GM12801 (cell line): Measurements from ENCODE around the gene FBXO36.

Experiments
- TF ChIP-seq, protein P1 (sequence below): IDR thresholded peaks from one replicate; pipeline ENCODE4 v1.5.1; 2011; ENCODE audit warnings: control low read depth; ENCODE audit not compliant: insufficient read length; ENCODE audit errors: extremely low read depth

FBXO36 gene

DNA sequence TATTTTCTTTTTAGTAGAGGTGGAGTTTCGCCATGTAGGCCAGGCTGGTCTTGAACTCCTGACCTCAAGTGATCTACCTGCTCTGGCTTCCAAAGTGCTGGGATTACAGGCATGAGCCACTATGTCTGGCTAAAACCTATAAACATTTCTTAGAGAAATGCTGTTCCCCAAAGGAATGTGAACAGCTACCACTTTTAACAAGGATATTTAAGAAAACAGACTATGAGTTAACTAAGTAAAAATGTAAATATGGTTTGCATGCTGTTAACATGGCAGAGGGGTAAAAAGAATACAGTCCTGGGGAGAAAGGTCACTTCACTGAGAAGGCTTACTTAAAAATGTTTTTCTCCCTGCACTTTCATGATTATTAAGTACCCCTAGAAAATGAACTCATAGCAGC, 89.3 kb downstream of the FBXO36 start:
- TF ChIP-seq, protein P1, sequence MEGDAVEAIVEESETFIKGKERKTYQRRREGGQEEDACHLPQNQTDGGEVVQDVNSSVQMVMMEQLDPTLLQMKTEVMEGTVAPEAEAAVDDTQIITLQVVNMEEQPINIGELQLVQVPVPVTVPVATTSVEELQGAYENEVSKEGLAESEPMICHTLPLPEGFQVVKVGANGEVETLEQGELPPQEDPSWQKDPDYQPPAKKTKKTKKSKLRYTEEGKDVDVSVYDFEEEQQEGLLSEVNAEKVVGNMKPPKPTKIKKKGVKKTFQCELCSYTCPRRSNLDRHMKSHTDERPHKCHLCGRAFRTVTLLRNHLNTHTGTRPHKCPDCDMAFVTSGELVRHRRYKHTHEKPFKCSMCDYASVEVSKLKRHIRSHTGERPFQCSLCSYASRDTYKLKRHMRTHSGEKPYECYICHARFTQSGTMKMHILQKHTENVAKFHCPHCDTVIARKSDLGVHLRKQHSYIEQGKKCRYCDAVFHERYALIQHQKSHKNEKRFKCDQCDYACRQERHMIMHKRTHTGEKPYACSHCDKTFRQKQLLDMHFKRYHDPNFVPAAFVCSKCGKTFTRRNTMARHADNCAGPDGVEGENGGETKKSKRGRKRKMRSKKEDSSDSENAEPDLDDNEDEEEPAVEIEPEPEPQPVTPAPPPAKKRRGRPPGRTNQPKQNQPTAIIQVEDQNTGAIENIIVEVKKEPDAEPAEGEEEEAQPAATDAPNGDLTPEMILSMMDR = no peak

DNA sequence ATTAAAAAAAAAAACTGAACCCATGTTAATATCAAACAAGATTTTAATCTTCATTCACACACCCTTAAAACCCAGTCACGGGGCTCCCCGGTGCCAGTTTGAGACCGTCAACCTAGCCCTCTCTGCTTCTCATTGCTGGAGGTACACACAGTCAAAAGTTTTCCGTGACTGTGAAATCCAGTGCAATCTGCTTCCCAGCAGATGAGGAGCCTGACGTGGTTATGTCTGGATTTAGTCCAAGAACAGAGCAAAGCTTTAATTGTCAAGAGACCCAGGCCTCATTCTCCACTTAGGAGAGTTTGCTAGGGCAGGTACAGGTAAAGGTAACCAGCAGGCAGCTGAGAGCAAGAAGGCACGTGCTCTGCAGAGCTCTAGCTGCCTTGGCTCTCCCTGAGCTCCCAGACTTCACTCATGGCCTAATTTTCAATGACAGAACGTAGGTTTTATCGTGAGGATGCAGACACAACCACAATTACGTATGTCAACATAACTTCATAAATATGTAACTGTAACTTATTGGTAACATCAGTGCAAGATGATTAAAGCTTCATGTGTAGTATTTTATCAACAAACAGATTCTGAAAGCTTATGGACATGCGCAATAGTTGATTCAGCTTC, 90.1 kb downstream of the FBXO36 start:
- TF ChIP-seq, protein P1 = no peak

DNA sequence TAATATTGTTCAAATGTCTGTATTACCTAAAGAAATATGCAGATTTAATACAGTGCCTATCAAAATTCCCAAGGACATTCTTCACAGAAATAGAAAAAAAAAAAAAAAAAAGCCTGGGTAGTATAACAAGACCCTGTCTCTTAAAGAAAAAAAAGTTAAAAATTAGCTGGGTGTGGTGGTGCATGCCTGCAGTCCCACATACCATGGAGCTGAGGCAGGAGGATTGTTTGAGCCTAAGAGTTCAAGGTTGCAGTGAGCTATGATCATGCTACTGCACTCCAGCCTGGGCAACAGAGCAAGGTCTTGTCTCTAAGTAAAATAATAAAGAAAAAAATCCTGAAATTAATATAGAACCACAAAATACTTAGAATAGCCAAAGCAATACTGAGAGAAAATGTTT, 94.5 kb downstream of the FBXO36 start:
- TF ChIP-seq, protein P1 = no peak

DNA sequence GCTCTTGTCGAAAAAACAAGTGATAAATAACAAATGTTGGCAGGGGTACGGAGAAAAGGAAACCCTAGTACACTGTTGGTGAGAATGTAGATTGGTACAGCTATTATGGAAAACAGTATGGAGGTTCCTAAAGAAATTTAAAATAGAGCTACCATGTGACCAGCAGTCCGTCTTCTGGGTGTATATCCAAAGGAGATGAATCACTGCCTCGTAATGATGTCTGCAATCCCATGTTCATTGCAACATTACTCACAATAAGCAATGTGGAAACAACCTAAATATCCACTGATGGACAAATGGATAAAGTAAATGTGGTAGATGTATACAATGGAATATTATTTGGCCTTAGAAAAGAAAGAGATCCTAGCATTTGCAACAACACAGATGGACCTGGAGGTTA, 95.8 kb downstream of the FBXO36 start:
- TF ChIP-seq, protein P1 = no peak

DNA sequence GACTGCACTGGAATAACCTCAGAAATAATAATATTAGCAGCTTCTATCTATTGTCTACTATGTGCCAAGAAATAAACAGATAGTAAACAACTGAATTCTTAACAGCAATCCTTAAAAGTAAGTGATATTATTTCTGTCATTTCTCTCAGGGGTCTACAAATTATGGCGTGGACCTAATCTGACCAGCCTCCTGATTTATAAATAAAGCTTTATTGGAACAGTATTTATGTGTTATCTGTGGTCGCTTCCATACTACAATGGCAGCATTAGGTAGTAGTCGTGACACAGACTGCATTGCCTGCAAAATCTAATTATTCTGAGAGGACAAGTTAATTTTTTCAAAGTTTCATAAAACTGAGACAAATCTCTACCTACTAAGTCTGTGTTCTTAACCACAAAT, 97.4 kb downstream of the FBXO36 start:
- TF ChIP-seq, protein P1 = no peak

DNA sequence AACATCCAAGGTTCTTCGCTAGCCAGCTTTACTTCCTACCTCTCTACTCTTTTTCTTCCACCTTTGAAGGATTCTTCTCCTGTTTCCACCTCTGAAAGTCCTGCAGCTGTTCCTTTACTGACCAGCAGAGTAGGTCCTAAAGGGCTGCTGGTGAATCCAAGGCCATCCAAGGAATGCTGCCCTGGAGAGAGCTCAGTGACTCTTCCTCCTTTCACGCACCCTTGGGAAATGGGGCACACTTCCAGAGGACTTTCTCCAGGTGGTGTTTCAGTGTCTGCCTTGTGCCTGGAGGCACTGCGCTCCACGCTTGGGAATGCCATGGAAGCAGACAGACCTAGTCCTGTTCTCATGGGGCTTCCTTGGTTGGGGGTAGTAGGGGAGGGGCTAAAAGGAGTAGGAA, 101.0 kb downstream of the FBXO36 start:
- TF ChIP-seq, protein P1 = no peak

DNA sequence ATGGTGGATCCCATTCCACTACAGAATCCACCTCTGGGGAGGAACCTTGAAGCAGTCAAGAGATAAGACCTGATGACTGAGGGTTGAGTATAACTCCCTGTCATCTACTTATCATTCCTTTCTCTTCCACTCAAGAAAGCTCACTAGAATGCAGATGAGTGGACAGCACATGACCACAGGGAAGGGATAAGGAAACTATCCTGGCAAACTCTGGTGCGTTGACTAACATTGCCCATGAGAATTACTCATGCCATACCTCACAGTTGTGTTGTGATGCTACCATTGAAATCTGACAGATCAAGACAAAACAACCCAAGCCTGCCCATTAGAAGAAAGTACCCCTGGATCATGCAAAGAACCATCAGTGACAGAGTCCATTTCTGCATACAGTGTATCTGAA, 119.9 kb downstream of the FBXO36 start:
- TF ChIP-seq, protein P1 = no peak
